HUDEP-2 (cell line): Measurements from ENCODE around the gene RASA3.
A peak's percentile ranks its signal among the peaks of the same experiment; 100 is the strongest.
"Not testable (repeated sequence)": the region's sequence is repeated elsewhere in the genome, so short reads cannot be mapped to it uniquely, and the experiment has no call there.

Experiments used
- DNase-seq, 76 experiments: peaks; one replicate each; lab custom pipeline; 2025; ENCODE audit not compliant: unreplicated experiment in 76 of 76; lab: John Stamatoyannopoulos, UW

Gene RASA3

GRCh38 chr13:114132419-114133121, at the start of gene RASA3:
Gene RASA3, minus strand, starts transcription at chr13:114132623. Its CDS starts 134 bp downstream, at chr13:114132489.
- peak in 63 of 76 experiments; percentile 11 to 76 (median 57) for DNase-seq

DNA sequence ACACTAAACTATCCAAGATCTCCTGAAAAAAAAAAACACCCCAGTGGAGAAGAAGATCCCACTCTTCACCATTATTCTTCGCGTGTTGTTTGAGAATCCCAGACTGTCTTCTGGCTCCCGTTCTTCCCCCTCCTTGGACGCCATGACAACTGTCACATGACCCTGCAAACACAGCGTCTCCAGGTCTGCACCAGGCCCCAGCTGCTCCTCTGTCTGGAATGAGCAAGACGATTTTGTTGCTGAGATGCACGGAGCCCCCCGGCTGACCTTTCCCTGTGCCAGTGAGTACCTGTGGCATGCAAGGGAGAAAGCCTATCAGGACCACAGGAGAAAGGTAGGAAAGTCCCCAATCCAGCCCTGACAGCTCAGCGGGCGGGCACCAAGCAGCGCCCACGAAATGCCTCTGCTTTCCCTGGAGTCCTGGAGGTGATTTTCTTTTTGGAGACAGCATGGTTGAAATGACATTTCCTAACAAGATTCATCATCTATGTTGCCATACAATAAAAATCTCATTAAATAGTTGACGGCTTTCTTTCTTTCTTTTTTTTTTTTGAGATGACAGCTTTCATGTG, 46.8 kb upstream of the RASA3 start, which contains the start of gene CFAP97D2:
Gene CFAP97D2, plus strand, starts transcription at position 171 of the 572 bp plus-strand sequence. Its CDS starts 74 bp downstream, at position 245.
- DNase-seq = no peak

GRCh38 chr13:114177245-114178010, 45.0 kb upstream of the RASA3 start:
- DNase-seq = no peak

- not testable (repeated sequence) for DNase-seq
These were observed 44.0 kb upstream of the RASA3 start for GRCh38 chr13:114176359-114176902.

DNA sequence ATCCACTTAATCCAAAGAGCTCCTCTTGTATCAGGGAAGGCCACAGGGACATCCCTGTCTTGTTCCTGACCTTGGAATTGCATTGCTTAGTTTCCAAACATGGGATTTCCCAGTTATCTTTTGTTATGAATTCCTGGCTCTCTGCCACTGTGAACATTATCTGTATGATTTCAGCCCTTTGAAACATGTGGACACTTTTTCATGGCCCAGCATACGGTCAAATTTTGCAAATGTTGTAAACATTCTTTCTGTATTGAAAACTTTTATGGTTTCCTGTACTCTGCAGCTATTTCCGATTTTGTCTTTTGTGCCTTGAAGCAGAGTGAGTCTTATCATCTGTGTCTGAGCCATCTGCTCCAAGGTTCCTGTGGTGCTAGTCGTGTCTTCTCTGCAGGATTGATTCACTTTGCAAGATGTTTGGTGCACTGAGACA, 42.1 kb upstream of the RASA3 start:
- DNase-seq = no peak

DNA sequence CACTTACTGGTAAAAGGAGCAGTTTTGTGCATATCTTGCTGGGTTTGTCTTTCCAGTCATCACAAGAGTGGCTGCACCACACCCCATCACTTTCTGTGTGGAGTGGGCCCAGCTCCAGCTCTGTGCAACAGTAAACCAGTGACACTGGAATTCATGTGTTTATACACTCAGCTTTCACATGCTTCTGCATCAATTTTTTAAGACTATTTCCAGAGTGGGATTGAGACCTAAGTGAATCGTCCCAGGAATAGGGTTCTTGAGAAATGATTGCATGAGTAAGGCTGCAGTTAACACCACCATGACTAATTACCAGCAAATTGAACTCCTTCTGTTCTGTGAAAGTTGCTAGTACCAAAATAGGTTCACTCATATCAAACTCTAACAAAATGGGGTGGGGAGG, 41.3 kb upstream of the RASA3 start:
- DNase-seq = no peak

GRCh38 chr13:114173272-114173671, 40.8 kb upstream of the RASA3 start:
- no peak for DNase-seq

GRCh38 chr13:114167885-114168284, 35.5 kb upstream of the RASA3 start:
- no peak for DNase-seq

DNA sequence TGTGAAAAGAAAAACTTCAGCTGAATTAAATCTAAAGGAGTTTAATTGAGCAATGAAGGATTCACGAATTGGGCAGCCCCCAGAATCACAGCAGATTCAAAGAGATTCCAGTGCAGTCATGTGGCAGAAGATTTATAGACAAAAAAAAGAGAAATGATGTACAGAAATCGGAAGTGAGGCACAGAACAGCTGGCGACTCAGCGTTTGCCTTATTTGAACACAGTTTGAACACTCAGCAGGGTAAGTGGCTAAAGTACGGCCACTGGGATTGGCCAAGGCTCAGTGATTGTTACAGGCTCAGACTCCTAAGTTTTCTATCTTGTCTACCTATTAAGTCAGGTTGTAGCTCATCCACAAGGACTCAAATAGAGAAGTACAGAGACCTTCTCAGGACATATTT, 35.0 kb upstream of the RASA3 start:
- DNase-seq = no peak

DNA sequence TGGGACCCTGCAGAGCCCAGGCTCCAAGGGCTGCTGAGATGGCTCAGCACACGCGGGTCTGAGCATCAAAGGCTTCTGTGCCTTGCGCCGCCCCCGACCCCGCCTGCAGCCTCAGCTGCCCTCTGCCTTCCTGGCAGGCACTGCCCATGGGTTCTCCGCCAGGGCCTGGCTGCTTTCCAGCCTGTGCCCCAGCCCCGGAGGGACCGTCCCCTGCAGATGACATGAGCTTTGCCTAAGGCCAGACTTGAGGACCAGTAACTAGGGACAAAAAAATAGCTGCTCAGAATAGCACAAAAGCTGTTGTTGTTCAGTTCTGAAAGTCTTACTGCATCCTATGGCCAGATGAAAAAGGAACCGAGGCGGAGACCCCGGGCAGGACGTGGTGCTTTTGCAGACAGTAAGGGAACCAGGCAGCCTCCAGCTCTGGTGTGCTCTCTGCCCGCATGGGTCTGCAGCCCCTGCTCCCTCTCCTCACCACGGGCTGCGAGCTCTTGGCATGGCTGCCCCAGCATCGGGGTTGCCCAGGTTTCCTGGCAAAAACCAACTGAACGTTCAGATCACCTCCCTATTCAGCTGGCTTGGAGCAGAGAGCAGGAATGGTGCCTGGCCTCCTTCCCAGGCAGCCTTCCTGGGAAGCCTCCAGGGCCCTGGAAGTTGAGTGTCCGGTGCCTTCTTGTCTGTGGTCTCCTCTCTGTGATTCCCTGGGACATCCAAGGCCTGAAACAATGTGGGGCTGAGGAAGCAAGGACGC, 34.1 kb upstream of the RASA3 start:
- peak in 2 of 76 experiments; percentile 9 to 25 for DNase-seq

DNA sequence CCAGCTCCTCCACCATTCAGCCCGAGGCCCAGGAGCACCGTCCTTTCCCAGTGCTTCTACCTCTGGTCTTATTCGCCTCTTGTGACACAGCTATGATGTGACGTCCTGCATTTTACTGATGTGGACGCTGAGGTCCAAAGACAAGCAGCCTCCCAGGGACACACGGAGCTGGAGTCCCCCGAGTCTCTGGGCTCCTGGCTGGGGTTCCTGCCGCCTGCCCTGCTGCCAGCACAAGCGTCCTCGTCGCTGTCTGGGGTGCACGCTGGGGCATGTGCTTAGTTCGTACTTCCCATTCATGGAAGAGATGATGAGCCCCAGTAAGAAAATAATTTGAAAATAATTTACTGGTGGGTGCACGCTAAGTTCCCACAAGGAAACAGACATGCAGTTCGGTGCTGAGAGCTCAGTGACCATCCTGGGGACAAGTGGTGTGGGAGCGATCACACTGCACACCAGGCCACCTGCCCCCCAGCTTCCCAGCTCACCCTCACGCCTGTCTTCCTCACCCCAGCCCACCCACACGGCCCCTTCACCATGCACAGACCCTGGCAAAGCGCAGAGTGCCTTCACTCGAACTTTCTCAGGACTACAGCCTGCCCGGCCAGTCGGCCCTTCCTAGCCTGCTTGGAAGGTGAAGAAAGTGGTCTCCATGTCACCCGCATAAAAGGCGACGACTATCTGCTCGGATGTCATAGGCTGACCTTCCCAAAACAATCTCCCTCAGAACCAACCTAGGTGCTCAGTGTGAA, 32.4 kb upstream of the RASA3 start:
- no peak for DNase-seq

GRCh38 chr13:114164053-114164452, 31.6 kb upstream of the RASA3 start:
- DNase-seq = no peak

DNA sequence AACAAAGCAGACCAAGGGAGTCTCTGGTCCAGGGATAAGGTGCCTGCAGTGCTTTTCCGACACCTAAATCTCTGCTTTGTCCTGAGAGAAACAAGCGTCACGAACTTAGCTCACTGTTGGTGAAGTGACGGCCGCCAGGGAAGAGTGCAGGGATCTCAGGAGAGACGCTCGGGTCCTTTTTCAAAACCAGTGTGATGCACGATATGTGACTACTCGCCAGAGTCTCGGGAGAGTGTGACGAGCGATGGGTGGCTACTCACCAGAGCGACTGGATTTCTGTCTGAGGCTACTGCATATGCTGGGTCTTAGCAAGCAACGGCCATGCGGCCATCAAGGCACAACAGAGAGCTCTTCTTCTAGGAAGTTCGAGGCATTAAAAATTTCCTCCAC, 30.1 kb upstream of the RASA3 start:
- DNase-seq = no peak

DNA sequence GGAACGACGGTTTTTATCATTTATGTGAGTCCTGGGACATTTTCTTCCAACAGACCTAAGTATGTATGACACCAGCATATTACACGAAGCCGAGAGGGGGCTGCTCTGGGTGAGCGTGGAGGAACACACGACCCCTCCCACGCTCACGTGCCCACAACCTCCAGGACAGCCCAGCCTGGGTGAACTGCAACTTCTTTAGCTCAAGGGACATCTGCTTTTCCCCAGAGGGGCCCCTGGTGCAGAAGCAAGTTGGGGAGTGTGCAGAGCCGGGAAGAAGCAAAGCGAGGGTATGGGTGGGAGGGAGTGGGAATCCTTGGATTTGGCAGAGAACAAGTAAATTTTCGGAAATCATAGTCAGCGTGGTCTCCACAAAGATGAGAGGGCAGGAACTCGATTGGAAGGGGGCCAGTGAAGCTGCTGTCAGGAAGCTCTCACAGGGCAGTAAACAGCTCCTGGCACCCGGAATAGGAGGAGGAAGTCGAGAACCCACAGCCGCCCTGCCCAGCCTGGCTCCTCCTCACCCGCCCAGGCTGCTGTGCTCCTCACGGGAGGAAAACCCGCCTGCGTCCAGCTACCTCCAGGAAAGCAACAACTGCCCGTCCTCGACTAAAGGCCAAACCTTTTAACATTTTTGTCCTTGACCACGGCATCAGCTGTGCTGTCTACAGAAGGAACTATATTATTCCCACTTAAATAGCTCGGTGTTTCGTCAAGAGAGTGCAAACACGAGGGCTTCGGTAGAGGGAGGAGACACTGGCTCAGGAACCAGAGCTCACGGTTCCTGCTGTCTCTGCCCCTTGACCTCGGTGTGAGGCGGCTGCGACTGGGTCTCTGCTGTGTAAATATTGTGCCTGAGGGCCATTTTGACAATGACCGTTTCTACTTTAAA, 29.5 kb upstream of the RASA3 start:
- DNase-seq = peak in 1 of 76 experiments; percentile 7

GRCh38 chr13:114161028-114161556, 28.7 kb upstream of the RASA3 start:
- DNase-seq = no peak

GRCh38 chr13:114158869-114159666, 26.6 kb upstream of the RASA3 start:
- not testable (repeated sequence) for DNase-seq

DNA sequence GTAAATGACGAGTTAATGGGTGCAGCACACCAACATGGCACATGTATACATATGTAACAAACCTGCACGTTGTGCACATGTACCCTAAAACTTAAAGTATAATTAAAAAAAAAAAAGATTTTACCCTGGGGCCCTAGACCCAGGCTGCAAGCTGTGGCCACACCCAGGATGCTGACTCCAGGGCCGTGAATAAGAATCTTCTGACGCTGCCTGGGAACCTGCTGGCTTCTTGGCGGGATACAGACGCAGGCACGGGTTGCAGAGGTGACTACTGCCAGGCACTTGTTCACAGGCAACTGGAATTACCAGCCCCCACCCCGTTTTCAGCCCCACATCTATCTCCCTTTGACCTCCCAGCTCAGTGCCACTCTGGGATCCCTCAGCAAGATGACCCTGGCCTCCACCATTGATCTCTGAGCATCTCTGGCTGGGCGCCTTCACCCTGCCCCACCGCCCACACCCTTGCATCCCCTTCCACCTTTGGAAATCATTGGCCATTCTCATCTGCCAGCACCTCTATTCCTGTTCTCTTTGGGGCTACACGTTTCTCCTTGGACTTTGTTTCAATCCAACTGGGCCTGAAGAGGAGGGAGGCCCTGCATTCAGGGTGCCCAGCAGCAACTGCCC, 25.6 kb upstream of the RASA3 start:
- DNase-seq = no peak
